ENCODE results near the gene BLOC1S5.
"Not testable (repeated sequence)": the region's sequence is repeated elsewhere in the genome, so short reads cannot be mapped to it uniquely, and the experiment has no call there.

The BLOC1S5 gene

GRCh38 chr6:7993399-7993798 lies 70.8 kb downstream of the BLOC1S5 start:
- no peak for DNase-seq (ENCODE audit: low read depth, low spot score)
- POLR2A ChIA-PET: no interaction called here
- CTCF ChIA-PET: interaction anchor here (1.3 to 27.0 kb wide), 6 partner anchors 10 to 275 kb away, joined by 3 to 328 read pairs (median 6); partner anchors contain the start of gene BMP6
- TF ChIP-seq, protein P1, sequence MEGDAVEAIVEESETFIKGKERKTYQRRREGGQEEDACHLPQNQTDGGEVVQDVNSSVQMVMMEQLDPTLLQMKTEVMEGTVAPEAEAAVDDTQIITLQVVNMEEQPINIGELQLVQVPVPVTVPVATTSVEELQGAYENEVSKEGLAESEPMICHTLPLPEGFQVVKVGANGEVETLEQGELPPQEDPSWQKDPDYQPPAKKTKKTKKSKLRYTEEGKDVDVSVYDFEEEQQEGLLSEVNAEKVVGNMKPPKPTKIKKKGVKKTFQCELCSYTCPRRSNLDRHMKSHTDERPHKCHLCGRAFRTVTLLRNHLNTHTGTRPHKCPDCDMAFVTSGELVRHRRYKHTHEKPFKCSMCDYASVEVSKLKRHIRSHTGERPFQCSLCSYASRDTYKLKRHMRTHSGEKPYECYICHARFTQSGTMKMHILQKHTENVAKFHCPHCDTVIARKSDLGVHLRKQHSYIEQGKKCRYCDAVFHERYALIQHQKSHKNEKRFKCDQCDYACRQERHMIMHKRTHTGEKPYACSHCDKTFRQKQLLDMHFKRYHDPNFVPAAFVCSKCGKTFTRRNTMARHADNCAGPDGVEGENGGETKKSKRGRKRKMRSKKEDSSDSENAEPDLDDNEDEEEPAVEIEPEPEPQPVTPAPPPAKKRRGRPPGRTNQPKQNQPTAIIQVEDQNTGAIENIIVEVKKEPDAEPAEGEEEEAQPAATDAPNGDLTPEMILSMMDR (IDR thresholded peaks at IDR 0.05; ENCODE audit: insufficient read depth, low read length, missing control alignments): no peak
- H3K4me3 ChIP-seq (ENCODE audit: low read depth, low read length): no peak overlapping the region

DNA sequence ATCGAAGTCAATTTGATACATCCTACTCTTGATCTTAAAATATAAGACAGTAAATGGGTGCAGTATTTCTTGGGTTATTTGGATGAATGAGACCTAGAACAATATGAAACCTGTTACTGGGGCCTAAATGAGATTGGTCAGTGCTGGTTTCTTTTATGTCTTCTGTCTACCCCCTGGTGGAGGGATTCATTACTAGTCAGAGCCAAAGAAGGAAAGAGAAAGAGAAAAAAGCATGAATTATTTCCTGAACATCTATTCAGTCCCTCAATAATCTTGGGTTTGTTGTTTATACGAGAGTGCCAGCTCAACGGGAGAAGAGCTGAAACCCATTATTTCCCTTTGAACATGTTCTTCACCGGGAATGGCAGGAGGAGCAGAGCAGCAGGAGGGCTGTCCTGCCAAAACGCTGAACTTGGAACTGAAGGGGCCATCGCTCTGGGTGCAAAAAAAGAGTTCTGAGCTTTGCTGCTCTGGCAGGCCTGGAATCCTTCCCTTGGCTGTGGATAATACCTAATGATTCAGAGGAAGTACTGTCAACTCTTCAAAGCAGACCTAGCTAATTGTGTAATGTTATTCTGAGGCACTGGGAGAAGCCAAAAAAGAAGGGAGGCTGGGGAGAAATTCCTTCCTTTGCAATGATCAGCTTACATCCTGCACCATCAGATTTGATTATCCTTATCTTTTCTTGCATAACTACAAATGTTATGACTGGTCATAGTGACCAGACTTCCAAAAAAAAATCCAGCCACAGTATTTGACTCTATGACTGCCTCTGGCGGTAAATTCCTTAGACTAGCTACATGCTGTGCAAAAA lies 72.0 kb downstream of the BLOC1S5 start:
- POLR2A ChIA-PET: interaction anchor here (0.6 to 1.1 kb wide), 2 partner anchors 82 to 854 kb away, joined by 3 read pairs; no protein-coding TSS in a partner anchor
- peak; percentile 52 for DNase-seq (ENCODE audit: low read depth, low spot score)
- CTCF ChIA-PET: interaction anchor here (0.7 to 27.0 kb wide), 14 partner anchors 9 to 274 kb away, joined by 3 to 328 read pairs (median 3); partner anchors contain the start of gene BMP6
- no peak overlapping the region for H3K4me3 ChIP-seq (ENCODE audit: low read depth, low read length)
- TF ChIP-seq, protein P1 (IDR thresholded peaks at IDR 0.05; ENCODE audit: insufficient read depth, low read length, missing control alignments): peak; percentile 8

- no peak for DNase-seq (ENCODE audit: low read depth, low spot score)
- POLR2A ChIA-PET: no interaction called here
- TF ChIP-seq, protein P1 (IDR thresholded peaks at IDR 0.05; ENCODE audit: insufficient read depth, low read length, missing control alignments): no peak
- H3K4me3 ChIP-seq (ENCODE audit: low read depth, low read length): no peak overlapping the region
- CTCF ChIA-PET: interaction anchor here (1.5 to 27.0 kb wide), 4 partner anchors 15 to 273 kb away, joined by 3 to 328 read pairs (median 8); partner anchors contain the start of gene BMP6
Observed at GRCh38 chr6:7991536-7991935, 72.7 kb downstream of the BLOC1S5 start.

GRCh38 chr6:7986219-7986618 lies 78.0 kb downstream of the BLOC1S5 start:
- CTCF ChIA-PET: no interaction called here
- TF ChIP-seq, protein P1 (IDR thresholded peaks at IDR 0.05; ENCODE audit: insufficient read depth, low read length, missing control alignments): no peak
- POLR2A ChIA-PET: no interaction called here
- no peak for DNase-seq (ENCODE audit: low read depth, low spot score)
- no peak overlapping the region for H3K4me3 ChIP-seq (ENCODE audit: low read depth, low read length)

DNA sequence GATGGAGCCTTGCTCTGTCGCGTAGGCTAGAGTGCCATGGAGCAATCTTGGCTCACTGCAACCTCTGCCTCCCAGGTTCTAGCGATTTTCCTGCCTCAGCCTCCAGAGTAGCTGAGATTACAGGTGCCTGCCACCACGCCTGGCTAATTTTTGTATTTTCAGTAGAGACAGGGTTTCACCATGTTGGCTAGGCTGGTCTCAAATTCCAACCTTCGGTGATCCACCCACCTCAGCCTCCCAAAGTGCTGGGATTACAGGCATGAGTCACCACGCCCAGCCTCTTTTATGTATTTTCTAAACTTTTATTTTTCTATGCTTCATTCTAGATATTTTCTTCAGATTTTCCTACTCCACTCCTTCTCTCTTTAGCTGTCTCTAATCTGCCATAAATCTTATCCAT lies 80.2 kb downstream of the BLOC1S5 start:
- H3K4me3 ChIP-seq (ENCODE audit: low read depth, low read length); DNase-seq (ENCODE audit: low read depth, low spot score); POLR2A ChIA-PET: not testable (repeated sequence)
- CTCF ChIA-PET: interaction anchor here (2.0 kb wide), 1 partner anchor 9 kb away, joined by 4 read pairs; no protein-coding TSS in a partner anchor

- no peak overlapping the region for H3K4me3 ChIP-seq (ENCODE audit: low read depth, low read length)
- POLR2A ChIA-PET: no interaction called here
- CTCF ChIA-PET: no interaction called here
- DNase-seq (ENCODE audit: low read depth, low spot score): no peak
- TF ChIP-seq, protein P1 (IDR thresholded peaks at IDR 0.05; ENCODE audit: insufficient read depth, low read length, missing control alignments): no peak
Observed at GRCh38 chr6:7979831-7980230, 84.4 kb downstream of the BLOC1S5 start.

Data from AG04449 (cell line).